HG02943 (cell line): ENCODE measurements around the gene CCDC57.
"Not testable (repeated sequence)": the region's sequence is repeated elsewhere in the genome, so short reads cannot be mapped to it uniquely, and the experiment has no call there.

Source experiments
- ATAC-seq: cut with Tn5 transposase; IDR thresholded peaks from one replicate; pipeline ENCODE4 v1.9.1; 2021; ENCODE audit warnings: mild to moderate bottlenecking, low read depth, moderate library complexity; ENCODE audit not compliant: unreplicated experiment

The CCDC57 gene

GRCh38 chr17:82158825-82159224 is 53.8 kb downstream of the CCDC57 start:
- no peak for ATAC-seq

- ATAC-seq, result no peak
These were observed 55.3 kb downstream of the CCDC57 start for GRCh38 chr17:82157046-82158035.

GRCh38 chr17:82156284-82156925 is 56.2 kb downstream of the CCDC57 start:
- no peak for ATAC-seq

GRCh38 chr17:82155606-82156005 is 57.0 kb downstream of the CCDC57 start:
- no peak for ATAC-seq

- no peak for ATAC-seq
These were observed 57.7 kb downstream of the CCDC57 start for GRCh38 chr17:82154881-82155331.

- no peak for ATAC-seq
These were observed 58.8 kb downstream of the CCDC57 start for GRCh38 chr17:82153745-82154375.

- no peak for ATAC-seq
These were observed 59.3 kb downstream of the CCDC57 start for GRCh38 chr17:82153295-82153691.

GRCh38 chr17:82152556-82153294 is 59.9 kb downstream of the CCDC57 start:
- no peak for ATAC-seq

GRCh38 chr17:82152114-82152513 is 60.5 kb downstream of the CCDC57 start:
- no peak for ATAC-seq

GRCh38 chr17:82151106-82151957 is 61.3 kb downstream of the CCDC57 start:
- ATAC-seq, result no peak

GRCh38 chr17:82149401-82150099 is 63.1 kb downstream of the CCDC57 start:
- ATAC-seq, result no peak

- ATAC-seq, result no peak
These were observed 63.6 kb downstream of the CCDC57 start for GRCh38 chr17:82148997-82149396.

- no peak for ATAC-seq
These were observed 64.6 kb downstream of the CCDC57 start for GRCh38 chr17:82148011-82148410.

GRCh38 chr17:82146663-82147654 is 65.7 kb downstream of the CCDC57 start:
- no peak for ATAC-seq

GRCh38 chr17:82145550-82146155 is 67.0 kb downstream of the CCDC57 start:
- ATAC-seq, result no peak

GRCh38 chr17:82143333-82143732 is 69.3 kb downstream of the CCDC57 start:
- ATAC-seq, result no peak

- not testable (repeated sequence) for ATAC-seq
These were observed 72.7 kb downstream of the CCDC57 start for GRCh38 chr17:82139961-82140360.
